HTR-8/SVneo (cell line): ENCODE measurements around the gene ZNF160.
A peak's percentile ranks its signal among the peaks of the same experiment; 100 is the strongest.

Experiments
- DNase-seq: peaks from one replicate; pipeline ENCODE4 v3.0.0; 2011; ENCODE audit warnings: low spot score, mixed read lengths; ENCODE audit not compliant: insufficient read length
- FAIRE-seq: peaks from 2 replicates; lab custom pipeline; 2011; peaks lifted over from hg19 to GRCh38; lab: Jason Lieb, UNC

Gene ZNF160

GRCh38 chr19:53094754-53095575 lies 8.3 kb downstream of the ZNF160 start:
- DNase-seq (no peak), FAIRE-seq (no peak)

GRCh38 chr19:53092723-53093122 lies 10.5 kb downstream of the ZNF160 start:
- FAIRE-seq, result no peak

GRCh38 chr19:53091413-53092254 lies 11.6 kb downstream of the ZNF160 start:
- DNase-seq, result no peak
- FAIRE-seq, result no peak

More at GRCh38 chr19:53092723-53093122, 10.5 kb downstream of the ZNF160 start:
- DNase-seq, result no peak

- no peak for DNase-seq
- no peak for FAIRE-seq
Observed at GRCh38 chr19:53088091-53088490, 15.1 kb downstream of the ZNF160 start.

GRCh38 chr19:53086949-53087348 lies 16.3 kb downstream of the ZNF160 start:
- FAIRE-seq, result no peak
- DNase-seq, result no peak

GRCh38 chr19:53085496-53085895 lies 17.7 kb downstream of the ZNF160 start:
- DNase-seq, result no peak
- no peak for FAIRE-seq

GRCh38 chr19:53082929-53083328 lies 20.3 kb downstream of the ZNF160 start:
- no peak for FAIRE-seq

GRCh38 chr19:53079313-53079924 lies 23.8 kb downstream of the ZNF160 start:
- FAIRE-seq (no peak), DNase-seq (no peak)

More at GRCh38 chr19:53082929-53083328, 20.3 kb downstream of the ZNF160 start:
- DNase-seq, result no peak

GRCh38 chr19:53078668-53079067 lies 24.6 kb downstream of the ZNF160 start:
- FAIRE-seq (no peak), DNase-seq (no peak)

GRCh38 chr19:53076984-53077383 lies 26.2 kb downstream of the ZNF160 start:
- FAIRE-seq (no peak), DNase-seq (peak; percentile 48)

- FAIRE-seq (no peak), DNase-seq (no peak)
Observed at GRCh38 chr19:53068834-53069233, 34.4 kb downstream of the ZNF160 start.

- DNase-seq (no peak), FAIRE-seq (no peak)
Observed at GRCh38 chr19:53068199-53068598, 35.0 kb downstream of the ZNF160 start.

GRCh38 chr19:53057904-53058580 lies 45.2 kb downstream of the ZNF160 start:
- no peak for DNase-seq
- no peak for FAIRE-seq

- FAIRE-seq (peak; percentile 74), DNase-seq (peak; percentile 19)
Observed at GRCh38 chr19:53055117-53055516, 48.1 kb downstream of the ZNF160 start.

- FAIRE-seq, result no peak
- DNase-seq, result no peak
Observed at GRCh38 chr19:53047379-53047778, 55.8 kb downstream of the ZNF160 start.

GRCh38 chr19:53045536-53045935 lies 57.7 kb downstream of the ZNF160 start:
- DNase-seq (no peak), FAIRE-seq (no peak)

GRCh38 chr19:53041366-53041765 lies 61.9 kb downstream of the ZNF160 start:
- FAIRE-seq, result no peak
- no peak for DNase-seq

- no peak for DNase-seq
- FAIRE-seq, result no peak
Observed at GRCh38 chr19:53037101-53038097, 65.8 kb downstream of the ZNF160 start.
